ENCODE results near the gene TMEM117. TPM values are rescaled to one million over a fixed set of nuclear protein-coding genes. Genes with fewer than 3 reads are reported as not detected.

Gene TMEM117
- total and polyA plus RNA-seq, 2 donors (not counting 3 experiments of a cell fraction or from before 2014, with no cell fraction given): 1.2 to 3.8 TPM

- H3K27ac ChIP-seq (ENCODE audit: insufficient read depth, low read depth, low read length): no peak overlapping the region
- H3K9me3 ChIP-seq (replicated peaks; ENCODE audit: control insufficient read depth, insufficient read depth, low read length): no peaks in the 10 kb centered on the region
- H3K79me2 ChIP-seq (ENCODE audit: control insufficient read depth, insufficient read depth, low read length): no peaks in the 10 kb centered on the region
- H2AFZ ChIP-seq (ENCODE audit: low read depth, low read length): no peak overlapping the region
- ChIA-PET CTCF (no interaction called here), POLR2A (no interaction called here)
- H3K36me3 ChIP-seq (ENCODE audit: control insufficient read depth in 2 of 2, extremely low read depth in 1 of 2, insufficient read depth in 2 of 2, low read length in 2 of 2): no peaks in the 10 kb centered on the region
- FAIRE-seq (no peak), DNase-seq (ENCODE audit: low read depth, low spot score) (no peak)
- BruUV-seq (replicated peaks): no TSS peak
- TF ChIP-seq FOS (IDR thresholded peaks at IDR 0.05; ENCODE audit: borderline replicate concordance, insufficient read depth, low read length): no peak
- TF ChIP-seq POLR2A (IDR thresholded peaks at IDR 0.05; ENCODE audit: low read depth, low read length): no peak
- TF ChIP-seq CTCF (IDR thresholded peaks at IDR 0.05; ENCODE audit: extremely low read depth in 1 of 2, insufficient read depth in 1 of 2, low read depth in 1 of 2, low read length in 2 of 2): no peak
- no peaks in the 10 kb centered on the region for H3K9me1 ChIP-seq (replicated peaks; ENCODE audit: control insufficient read depth, extremely low read depth, insufficient read depth, low read length)
- no peak overlapping the region for H3K4me3 ChIP-seq (replicated peaks in 1 of 3; ENCODE audit: insufficient read depth in 1 of 3, low read depth in 1 of 3, low read length in 3 of 3)
- no peak overlapping the region for H3K9ac ChIP-seq (replicated peaks; ENCODE audit: extremely low read depth, insufficient read depth, low read length)
- intact Hi-C loops (cut with micrococcal nuclease) (no loop called here), dilution Hi-C loops (cut with MboI; ENCODE audit: extremely low pct_ligation_motif_present, low sequenced_read_pairs) (no loop called here)
- H3K4me1 ChIP-seq (ENCODE audit: control insufficient read depth, extremely low read depth, insufficient read depth, low read length): no peaks in the 10 kb centered on the region
- H3K27me3 ChIP-seq (ENCODE audit: control insufficient read depth in 2 of 2, insufficient read depth in 2 of 2, low read length in 2 of 2): no peaks in the 10 kb centered on the region
- no peaks in the 10 kb centered on the region for H4K20me1 ChIP-seq (replicated peaks; ENCODE audit: control insufficient read depth, extremely low read depth, insufficient read depth, low read length)
- no peak overlapping the region for H3K4me2 ChIP-seq (ENCODE audit: insufficient read depth, low read length)
Observed at GRCh38 chr12:44021471-44021971, 185.6 kb downstream of the TMEM117 start.

- H3K9me1 ChIP-seq (replicated peaks; ENCODE audit: control insufficient read depth, extremely low read depth, insufficient read depth, low read length): no peaks in the 10 kb centered on the region
- POLR2A ChIA-PET: no interaction called here
Observed at GRCh38 chr12:44025499-44025898, 189.6 kb downstream of the TMEM117 start.

More at GRCh38 chr12:44025499-44025898, 189.6 kb downstream of the TMEM117 start:
- intact Hi-C loops (cut with micrococcal nuclease): no loop called here
- Histone ChIP-seq H3K4me1 (ENCODE audit: control insufficient read depth, extremely low read depth, insufficient read depth, low read length) (no peaks in the 10 kb centered on the region), H3K9me3 (replicated peaks; ENCODE audit: control insufficient read depth, insufficient read depth, low read length) (no peaks in the 10 kb centered on the region), H3K27ac (ENCODE audit: insufficient read depth, low read depth, low read length) (no peak overlapping the region), H3K9ac (replicated peaks; ENCODE audit: extremely low read depth, insufficient read depth, low read length) (no peak overlapping the region), H3K4me3 (replicated peaks in 1 of 3; ENCODE audit: insufficient read depth in 1 of 3, low read depth in 1 of 3, low read length in 3 of 3) (no peak overlapping the region), H3K4me2 (ENCODE audit: insufficient read depth, low read length) (no peak overlapping the region), H3K36me3 (ENCODE audit: control insufficient read depth in 2 of 2, extremely low read depth in 1 of 2, insufficient read depth in 2 of 2, low read length in 2 of 2) (no peaks in the 10 kb centered on the region), H3K27me3 (ENCODE audit: control insufficient read depth in 2 of 2, insufficient read depth in 2 of 2, low read length in 2 of 2) (no peaks in the 10 kb centered on the region), H4K20me1 (replicated peaks; ENCODE audit: control insufficient read depth, extremely low read depth, insufficient read depth, low read length) (no peaks in the 10 kb centered on the region), H3K79me2 (ENCODE audit: control insufficient read depth, insufficient read depth, low read length) (no peaks in the 10 kb centered on the region), H2AFZ (ENCODE audit: low read depth, low read length) (no peak overlapping the region)
- TF ChIP-seq MYC (IDR thresholded peaks at IDR 0.05; ENCODE audit: low read depth, low read length) (no peak), EZH2 (IDR thresholded peaks at IDR 0.05; ENCODE audit: borderline replicate concordance, low read depth, low read length, severe bottlenecking) (no peak), MAX (IDR thresholded peaks at IDR 0.05; ENCODE audit: insufficient read depth, insufficient read length) (no peak), POLR2A (IDR thresholded peaks at IDR 0.05; ENCODE audit: low read depth, low read length) (no peak), FOS (IDR thresholded peaks at IDR 0.05; ENCODE audit: borderline replicate concordance, insufficient read depth, low read length) (no peak), POLR2AphosphoS5 (IDR thresholded peaks at IDR 0.05; ENCODE audit: insufficient read depth, low read depth, low read length) (no peak), JUN (IDR thresholded peaks at IDR 0.05; ENCODE audit: borderline replicate concordance, insufficient read depth, insufficient read length, low read depth) (no peak), GATA2 (IDR thresholded peaks at IDR 0.05; ENCODE audit: insufficient read depth, insufficient read length, low read depth, low read length) (no peak), CTCF (IDR thresholded peaks at IDR 0.05; ENCODE audit: extremely low read depth in 1 of 2, insufficient read depth in 1 of 2, low read depth in 1 of 2, low read length in 2 of 2) (no peak)
- dilution Hi-C loops (cut with MboI; ENCODE audit: extremely low pct_ligation_motif_present, low sequenced_read_pairs): no loop called here
- FAIRE-seq: no peak
- CTCF ChIA-PET: interaction anchor here (1.2 kb wide), 1 partner anchor 10 kb away, joined by 5 read pairs; no protein-coding TSS in a partner anchor
- no peak for DNase-seq (ENCODE audit: low read depth, low spot score)
- no TSS peak for BruUV-seq (replicated peaks)

All from endothelial cell of umbilical vein (primary cell).